ENCODE measurements around the gene KYNU.
A peak's percentile ranks its signal among the peaks of the same experiment; 100 is the strongest.

Gene KYNU

DNA sequence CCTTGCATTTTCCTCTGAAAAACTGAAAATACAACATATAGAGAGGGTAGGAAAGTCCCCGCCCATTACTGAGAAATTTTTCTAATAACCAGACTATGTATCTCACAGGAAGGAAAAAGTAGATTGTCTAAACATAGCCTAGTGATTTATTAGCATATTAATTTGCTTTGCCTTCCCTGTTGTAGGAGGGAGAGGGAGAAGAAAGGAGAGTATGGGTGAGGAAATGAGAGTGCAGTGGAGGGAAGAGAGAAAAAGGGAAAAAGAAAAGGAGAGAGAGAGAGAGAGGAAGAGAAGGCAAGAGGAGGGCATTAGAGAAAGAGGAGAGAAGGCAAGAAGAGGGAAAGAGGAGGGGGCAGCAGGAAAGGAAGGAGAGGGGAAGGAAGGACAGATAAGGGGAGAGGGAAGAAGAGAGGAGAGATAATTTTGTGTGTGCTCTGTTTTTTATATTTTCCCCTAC, 3.6 kb upstream of the KYNU start:
- no peak overlapping the region for H3K4ac ChIP-seq (ENCODE audit: low read depth, low read length)
- no peak overlapping the region for H2BK5ac ChIP-seq (ENCODE audit: low read depth, low read length, poor library complexity)
- no peak overlapping the region for H3K14ac ChIP-seq (ENCODE audit: low read length)
- H2AFZ ChIP-seq (ENCODE audit: insufficient read depth, low read length, poor library complexity): no peak overlapping the region
- H4K8ac ChIP-seq (ENCODE audit: low read depth, low read length): no peak overlapping the region
- H3K79me1 ChIP-seq (ENCODE audit: low read length): no peaks in the 10 kb centered on the region
- H3K4me1 ChIP-seq (ENCODE audit: control insufficient read depth in 1 of 2, insufficient read depth in 2 of 2, low read length in 2 of 2): no peaks in the 10 kb centered on the region
- no peak overlapping the region for H2BK120ac ChIP-seq (ENCODE audit: insufficient read depth, low read length, poor library complexity)
- no peak overlapping the region for H2BK12ac ChIP-seq (ENCODE audit: low read length)
- H3K9me3 ChIP-seq (ENCODE audit: insufficient read depth, low read depth, low read length): no peaks in the 10 kb centered on the region
- H3K4me2 ChIP-seq (ENCODE audit: low read length): no peak overlapping the region
- H2AK5ac ChIP-seq (ENCODE audit: low read length): no peak overlapping the region
- no peaks in the 10 kb centered on the region for H3K79me2 ChIP-seq (ENCODE audit: control insufficient read depth, insufficient read depth, low read length, poor library complexity)
- H4K91ac ChIP-seq (ENCODE audit: low read depth, low read length): no peak overlapping the region
- H4K12ac ChIP-seq (ENCODE audit: low read depth, low read length): no peak overlapping the region
- no peaks in the 10 kb centered on the region for H3K36me3 ChIP-seq (ENCODE audit: control insufficient read depth in 1 of 2, insufficient read depth in 2 of 2, low read length in 2 of 2)
- H3K27ac ChIP-seq (ENCODE audit: low read depth, low read length): no peak overlapping the region
- no CpG with 5 or more reads among the region's 1 CpG for WGBS (ENCODE audit: extremely low coverage, insufficient coverage, insufficient read length)
- no peak overlapping the region for H3K9ac ChIP-seq (ENCODE audit: low read length)
- DNase-seq: no peak
- H3K4me3 ChIP-seq (ENCODE audit: low read depth, low read length): no peak overlapping the region
- no peak overlapping the region for H3K18ac ChIP-seq (ENCODE audit: low read length)
- no peaks in the 10 kb centered on the region for H3K27me3 ChIP-seq (ENCODE audit: insufficient read depth, low read length)
- no peak overlapping the region for H3K23ac ChIP-seq (ENCODE audit: low read length)

DNA sequence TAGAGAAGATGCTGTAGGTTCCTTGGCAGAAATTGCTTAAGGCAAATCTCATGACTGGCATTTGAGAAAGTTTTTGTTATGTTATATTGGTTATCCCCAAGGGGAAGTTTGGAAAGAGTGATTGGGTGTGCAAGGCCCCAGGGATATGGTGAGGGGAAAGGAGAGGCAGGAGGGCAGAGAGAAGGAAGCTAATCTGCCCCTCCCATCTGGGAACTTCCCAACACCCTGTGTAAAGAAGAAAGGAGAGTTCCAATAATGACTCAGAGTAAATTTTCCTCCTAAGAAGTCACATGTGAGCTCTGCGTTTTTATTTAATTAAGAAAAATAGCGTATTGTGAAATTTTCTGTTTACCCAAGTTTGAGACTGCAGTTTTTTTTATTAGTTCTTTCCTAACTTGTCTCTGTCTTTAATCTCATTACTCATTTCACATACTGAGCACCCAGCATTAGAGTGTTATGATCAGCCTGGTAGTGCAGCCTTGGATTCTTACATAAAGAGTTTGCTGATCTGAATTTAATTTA, 3.1 kb upstream of the KYNU start:
- H3K4me3 ChIP-seq (ENCODE audit: low read depth, low read length): no peak overlapping the region
- H2BK12ac ChIP-seq (ENCODE audit: low read length): no peak overlapping the region
- no peak overlapping the region for H3K23ac ChIP-seq (ENCODE audit: low read length)
- H3K27ac ChIP-seq (ENCODE audit: low read depth, low read length): no peak overlapping the region
- no peak overlapping the region for H3K4me2 ChIP-seq (ENCODE audit: low read length)
- H2BK120ac ChIP-seq (ENCODE audit: insufficient read depth, low read length, poor library complexity): no peak overlapping the region
- no peak overlapping the region for H2AFZ ChIP-seq (ENCODE audit: insufficient read depth, low read length, poor library complexity)
- no peaks in the 10 kb centered on the region for H3K36me3 ChIP-seq (ENCODE audit: control insufficient read depth in 1 of 2, insufficient read depth in 2 of 2, low read length in 2 of 2)
- no peak overlapping the region for H3K18ac ChIP-seq (ENCODE audit: low read length)
- H3K79me2 ChIP-seq (ENCODE audit: control insufficient read depth, insufficient read depth, low read length, poor library complexity): no peaks in the 10 kb centered on the region
- no peak overlapping the region for H4K12ac ChIP-seq (ENCODE audit: low read depth, low read length)
- peak overlapping the region; percentile 28 for H4K8ac ChIP-seq (ENCODE audit: low read depth, low read length)
- H3K4ac ChIP-seq (ENCODE audit: low read depth, low read length): no peak overlapping the region
- H3K79me1 ChIP-seq (ENCODE audit: low read length): no peaks in the 10 kb centered on the region
- H3K27me3 ChIP-seq (ENCODE audit: insufficient read depth, low read length): no peaks in the 10 kb centered on the region
- WGBS (ENCODE audit: extremely low coverage, insufficient coverage, insufficient read length): no CpG with 5 or more reads among the region's 2 CpGs
- H3K9me3 ChIP-seq (ENCODE audit: insufficient read depth, low read depth, low read length): no peaks in the 10 kb centered on the region
- no peak overlapping the region for H3K14ac ChIP-seq (ENCODE audit: low read length)
- H2AK5ac ChIP-seq (ENCODE audit: low read length): no peak overlapping the region
- H4K91ac ChIP-seq (ENCODE audit: low read depth, low read length): no peak overlapping the region
- no peak overlapping the region for H2BK5ac ChIP-seq (ENCODE audit: low read depth, low read length, poor library complexity)
- peak in 1 of 2 donors; percentile 64 for DNase-seq
- H3K9ac ChIP-seq (ENCODE audit: low read length): no peak overlapping the region
- H3K4me1 ChIP-seq (ENCODE audit: control insufficient read depth in 1 of 2, insufficient read depth in 2 of 2, low read length in 2 of 2): no peaks in the 10 kb centered on the region

DNA sequence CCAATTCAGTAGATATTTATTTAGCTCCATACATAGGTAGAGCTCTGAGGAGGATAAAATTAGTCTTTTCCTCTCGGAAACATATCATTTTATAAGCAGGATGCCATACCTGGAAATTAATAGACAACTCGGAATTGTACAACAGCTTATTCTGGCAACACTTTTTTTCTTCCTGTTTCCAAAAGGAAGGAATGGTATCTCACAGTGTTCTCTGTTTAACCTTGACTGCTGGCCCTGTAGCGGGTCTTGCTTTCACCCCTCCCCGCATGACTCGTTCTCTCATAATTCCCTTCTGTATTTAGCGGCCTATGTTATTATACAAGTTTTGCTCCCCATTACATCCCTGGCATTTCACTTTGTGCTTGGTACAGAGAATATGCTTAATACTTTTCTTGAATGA, 2.5 kb upstream of the KYNU start:
- no CpG with 5 or more reads among the region's 6 CpGs for WGBS (ENCODE audit: extremely low coverage, insufficient coverage, insufficient read length)
- no peak overlapping the region for H3K4me2 ChIP-seq (ENCODE audit: low read length)
- H3K36me3 ChIP-seq (ENCODE audit: control insufficient read depth in 1 of 2, insufficient read depth in 2 of 2, low read length in 2 of 2): no peaks in the 10 kb centered on the region
- H3K9ac ChIP-seq (ENCODE audit: low read length): no peak overlapping the region
- H4K91ac ChIP-seq (ENCODE audit: low read depth, low read length): peak overlapping the region; percentile 62
- H2BK12ac ChIP-seq (ENCODE audit: low read length): no peak overlapping the region
- H2BK5ac ChIP-seq (ENCODE audit: low read depth, low read length, poor library complexity): no peak overlapping the region
- no peak overlapping the region for H3K4ac ChIP-seq (ENCODE audit: low read depth, low read length)
- H4K8ac ChIP-seq (ENCODE audit: low read depth, low read length): peak overlapping the region; percentile 47
- H2AK5ac ChIP-seq (ENCODE audit: low read length): no peak overlapping the region
- no peak overlapping the region for H3K14ac ChIP-seq (ENCODE audit: low read length)
- H3K23ac ChIP-seq (ENCODE audit: low read length): no peak overlapping the region
- no peaks in the 10 kb centered on the region for H3K4me1 ChIP-seq (ENCODE audit: control insufficient read depth in 1 of 2, insufficient read depth in 2 of 2, low read length in 2 of 2)
- no peak for DNase-seq
- H3K18ac ChIP-seq (ENCODE audit: low read length): no peak overlapping the region
- H3K79me1 ChIP-seq (ENCODE audit: low read length): no peaks in the 10 kb centered on the region
- no peaks in the 10 kb centered on the region for H3K27me3 ChIP-seq (ENCODE audit: insufficient read depth, low read length)
- no peaks in the 10 kb centered on the region for H3K79me2 ChIP-seq (ENCODE audit: control insufficient read depth, insufficient read depth, low read length, poor library complexity)
- H3K27ac ChIP-seq (ENCODE audit: low read depth, low read length): no peak overlapping the region
- no peak overlapping the region for H3K4me3 ChIP-seq (ENCODE audit: low read depth, low read length)
- H3K9me3 ChIP-seq (ENCODE audit: insufficient read depth, low read depth, low read length): no peaks in the 10 kb centered on the region
- no peak overlapping the region for H2AFZ ChIP-seq (ENCODE audit: insufficient read depth, low read length, poor library complexity)
- H2BK120ac ChIP-seq (ENCODE audit: insufficient read depth, low read length, poor library complexity): peak overlapping the region; percentile 60
- no peak overlapping the region for H4K12ac ChIP-seq (ENCODE audit: low read depth, low read length)

DNA sequence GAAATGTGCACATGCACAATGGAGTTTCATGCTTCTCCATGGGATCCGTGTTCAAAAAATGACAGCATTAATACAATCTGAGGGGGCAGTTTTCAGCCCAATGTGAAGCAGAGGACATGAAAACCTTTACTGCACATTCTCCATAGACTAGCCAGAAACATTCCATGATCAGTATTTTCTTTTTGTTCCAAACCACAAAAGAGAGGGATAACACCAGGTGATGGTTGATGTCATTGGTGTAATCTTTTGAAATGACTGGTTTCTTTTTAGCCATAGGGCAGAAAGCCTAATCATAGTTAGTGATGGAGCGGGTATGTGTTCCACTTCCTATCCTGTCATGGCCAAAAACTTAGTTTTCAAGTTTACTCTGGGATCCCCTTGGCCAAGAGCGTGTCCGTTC, 1.8 kb upstream of the KYNU start:
- Histone ChIP-seq H4K8ac (ENCODE audit: low read depth, low read length) (no peak overlapping the region), H3K23ac (ENCODE audit: low read length) (no peak overlapping the region), H3K18ac (ENCODE audit: low read length) (no peak overlapping the region), H3K9me3 (ENCODE audit: insufficient read depth, low read depth, low read length) (no peaks in the 10 kb centered on the region), H3K79me1 (ENCODE audit: low read length) (no peaks in the 10 kb centered on the region), H2AFZ (ENCODE audit: insufficient read depth, low read length, poor library complexity) (no peak overlapping the region), H3K27me3 (ENCODE audit: insufficient read depth, low read length) (no peaks in the 10 kb centered on the region), H2BK12ac (ENCODE audit: low read length) (no peak overlapping the region), H3K9ac (ENCODE audit: low read length) (no peak overlapping the region), H2AK5ac (ENCODE audit: low read length) (no peak overlapping the region), H2BK120ac (ENCODE audit: insufficient read depth, low read length, poor library complexity) (no peak overlapping the region), H4K12ac (ENCODE audit: low read depth, low read length) (no peak overlapping the region), H3K4me1 (ENCODE audit: control insufficient read depth in 1 of 2, insufficient read depth in 2 of 2, low read length in 2 of 2) (peaks cover 0 to 2% of the 10 kb centered on the region in 2 experiments), H3K36me3 (ENCODE audit: control insufficient read depth in 1 of 2, insufficient read depth in 2 of 2, low read length in 2 of 2) (no peaks in the 10 kb centered on the region), H4K91ac (ENCODE audit: low read depth, low read length) (no peak overlapping the region), H3K4me3 (ENCODE audit: low read depth, low read length) (no peak overlapping the region), H3K14ac (ENCODE audit: low read length) (no peak overlapping the region), H3K79me2 (ENCODE audit: control insufficient read depth, insufficient read depth, low read length, poor library complexity) (no peaks in the 10 kb centered on the region), H2BK5ac (ENCODE audit: low read depth, low read length, poor library complexity) (no peak overlapping the region), H3K27ac (ENCODE audit: low read depth, low read length) (peak overlapping the region; percentile 46), H3K4me2 (ENCODE audit: low read length) (no peak overlapping the region), H3K4ac (ENCODE audit: low read depth, low read length) (no peak overlapping the region)
- DNase-seq: peak in 1 of 2 donors; percentile 71
- WGBS (ENCODE audit: extremely low coverage, insufficient coverage, insufficient read length): no CpG with 5 or more reads among the region's 4 CpGs
